Osteocyte (in vitro differentiated cells): Measurements from ENCODE around the gene SEPSECS. TPM values are rescaled to one million over a fixed set of nuclear protein-coding genes. Genes with fewer than 3 reads are reported as not detected.

Source experiments
- DNase-seq: peaks from one replicate; pipeline ENCODE4 v3.0.0; 2021; ENCODE audit warnings: mixed read lengths; ENCODE audit not compliant: unreplicated experiment; ENCODE audit errors: extremely low spot score
- H3K27ac Mint-ChIP-seq: one replicate; pipeline ENCODE4 v1.8.0; 2021; ENCODE audit warnings: mild to moderate bottlenecking, mixed read lengths; ENCODE audit not compliant: unreplicated experiment
- H3K27me3 Mint-ChIP-seq: one replicate; pipeline ENCODE4 v1.8.0; 2021; ENCODE audit warnings: mixed read lengths; ENCODE audit not compliant: unreplicated experiment
- H3K36me3 Mint-ChIP-seq: one replicate; pipeline ENCODE4 v1.8.0; 2021; ENCODE audit warnings: mixed read lengths; ENCODE audit not compliant: unreplicated experiment
- H3K4me1 Mint-ChIP-seq: one replicate; pipeline ENCODE4 v1.8.0; 2021; ENCODE audit warnings: mixed read lengths; ENCODE audit not compliant: unreplicated experiment
- H3K4me3 Mint-ChIP-seq: one replicate; pipeline ENCODE4 v1.8.0; 2021; ENCODE audit warnings: mild to moderate bottlenecking, moderate library complexity, mixed read lengths; ENCODE audit not compliant: unreplicated experiment
- H3K9me3 Mint-ChIP-seq: one replicate; pipeline ENCODE4 v1.8.0; 2021; ENCODE audit warnings: mixed read lengths; ENCODE audit not compliant: unreplicated experiment
- total RNA-seq: library from RNA; stranded (reverse); gene quantifications from 2 replicates; pipeline ENCODE4 v1.2.1, GENCODE V29; 2021
- TF ChIP-seq, protein P1 (sequence below): fragments of 200-600 bp; sonication (generic); IDR thresholded peaks from 2 replicates; pipeline ENCODE4 v1.5.0; 2021; ENCODE audit warnings: antibody characterized with exemption, mild to moderate bottlenecking, moderate library complexity

The SEPSECS gene
- total RNA-seq, 1 donor from 2014 or later = 7.8 TPM

DNA sequence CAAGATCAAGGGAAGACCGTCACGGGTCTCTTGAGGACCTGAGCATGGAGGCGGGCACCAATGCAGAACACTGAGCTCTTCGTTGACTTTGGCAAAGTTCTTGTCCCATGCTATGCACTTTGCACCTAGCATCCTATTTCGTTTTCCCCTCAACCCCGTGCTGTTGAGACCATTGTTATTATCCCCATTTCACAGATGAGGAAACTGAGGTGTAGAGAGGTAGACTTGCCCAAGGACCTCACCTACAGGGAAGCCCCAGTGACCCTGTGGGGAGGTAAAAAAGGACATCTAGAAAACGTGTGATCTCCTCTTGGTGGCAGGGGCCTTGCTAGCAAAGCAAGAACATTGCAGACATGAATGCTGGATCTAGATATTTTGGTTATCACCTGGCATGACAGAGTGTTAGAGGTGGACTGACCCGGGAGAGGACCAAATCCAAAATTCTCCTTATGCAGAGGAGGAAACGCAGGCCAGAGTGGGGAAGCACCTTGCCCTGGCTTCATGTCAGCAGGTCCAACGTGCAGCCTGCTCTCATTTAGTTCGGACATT lies 48.5 kb downstream of the SEPSECS start:
- Mint-ChIP-seq H3K4me3 (no peak overlapping the region), H3K27me3 (no peaks in the 10 kb centered on the region), H3K9me3 (no peaks in the 10 kb centered on the region), H3K4me1 (peaks cover 14% of the 10 kb centered on the region), H3K27ac (no peak overlapping the region), H3K36me3 (no peaks in the 10 kb centered on the region)
- TF ChIP-seq, protein P1, sequence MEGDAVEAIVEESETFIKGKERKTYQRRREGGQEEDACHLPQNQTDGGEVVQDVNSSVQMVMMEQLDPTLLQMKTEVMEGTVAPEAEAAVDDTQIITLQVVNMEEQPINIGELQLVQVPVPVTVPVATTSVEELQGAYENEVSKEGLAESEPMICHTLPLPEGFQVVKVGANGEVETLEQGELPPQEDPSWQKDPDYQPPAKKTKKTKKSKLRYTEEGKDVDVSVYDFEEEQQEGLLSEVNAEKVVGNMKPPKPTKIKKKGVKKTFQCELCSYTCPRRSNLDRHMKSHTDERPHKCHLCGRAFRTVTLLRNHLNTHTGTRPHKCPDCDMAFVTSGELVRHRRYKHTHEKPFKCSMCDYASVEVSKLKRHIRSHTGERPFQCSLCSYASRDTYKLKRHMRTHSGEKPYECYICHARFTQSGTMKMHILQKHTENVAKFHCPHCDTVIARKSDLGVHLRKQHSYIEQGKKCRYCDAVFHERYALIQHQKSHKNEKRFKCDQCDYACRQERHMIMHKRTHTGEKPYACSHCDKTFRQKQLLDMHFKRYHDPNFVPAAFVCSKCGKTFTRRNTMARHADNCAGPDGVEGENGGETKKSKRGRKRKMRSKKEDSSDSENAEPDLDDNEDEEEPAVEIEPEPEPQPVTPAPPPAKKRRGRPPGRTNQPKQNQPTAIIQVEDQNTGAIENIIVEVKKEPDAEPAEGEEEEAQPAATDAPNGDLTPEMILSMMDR = no peak
- DNase-seq = no peak

DNA sequence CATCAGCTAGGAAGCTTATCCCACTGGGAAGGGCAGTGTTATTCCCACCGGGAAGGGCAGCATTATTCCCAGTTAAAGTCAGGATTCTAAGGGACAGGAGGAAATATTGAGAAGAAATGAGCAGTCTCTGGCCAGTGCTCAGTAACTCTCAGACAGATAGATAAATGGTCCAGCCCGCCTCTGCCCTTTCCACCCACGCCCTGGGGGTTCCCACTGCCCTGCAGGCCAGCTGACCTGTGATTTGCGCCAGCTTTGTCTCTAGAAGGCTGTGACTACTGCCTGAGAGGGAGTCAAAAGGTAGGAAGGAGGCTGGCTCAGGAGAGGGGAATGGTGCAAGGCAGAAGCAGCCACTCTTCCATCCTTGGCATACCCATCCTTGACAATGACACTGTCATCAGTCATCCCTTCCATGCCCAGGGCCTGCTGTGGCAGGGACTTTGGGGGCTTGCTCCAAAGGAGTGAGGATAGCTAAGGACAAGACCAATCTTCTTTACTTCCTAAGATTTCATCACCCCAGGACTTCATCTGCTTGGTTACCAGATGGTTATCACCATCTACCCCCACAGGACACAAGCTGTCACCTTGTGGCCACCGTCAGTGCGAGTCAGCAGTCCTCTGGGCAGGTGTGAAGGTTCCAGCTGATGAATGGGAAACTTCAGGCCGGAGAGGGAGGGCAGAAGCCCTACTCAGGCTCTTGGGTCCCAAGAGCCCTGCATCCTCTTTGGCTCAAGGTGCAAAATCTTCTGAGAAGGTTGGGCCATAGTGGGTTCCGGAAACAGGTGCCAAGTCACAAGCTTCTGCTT lies 49.5 kb downstream of the SEPSECS start:
- TF ChIP-seq, protein P1 = no peak
- DNase-seq = no peak
- no peak overlapping the region for H3K4me3 Mint-ChIP-seq
- no peaks in the 10 kb centered on the region for H3K9me3 Mint-ChIP-seq
- no peak overlapping the region for H3K27ac Mint-ChIP-seq
- no peaks in the 10 kb centered on the region for H3K27me3 Mint-ChIP-seq
- H3K36me3 Mint-ChIP-seq = no peaks in the 10 kb centered on the region
- H3K4me1 Mint-ChIP-seq = peaks cover 14% of the 10 kb centered on the region

DNA sequence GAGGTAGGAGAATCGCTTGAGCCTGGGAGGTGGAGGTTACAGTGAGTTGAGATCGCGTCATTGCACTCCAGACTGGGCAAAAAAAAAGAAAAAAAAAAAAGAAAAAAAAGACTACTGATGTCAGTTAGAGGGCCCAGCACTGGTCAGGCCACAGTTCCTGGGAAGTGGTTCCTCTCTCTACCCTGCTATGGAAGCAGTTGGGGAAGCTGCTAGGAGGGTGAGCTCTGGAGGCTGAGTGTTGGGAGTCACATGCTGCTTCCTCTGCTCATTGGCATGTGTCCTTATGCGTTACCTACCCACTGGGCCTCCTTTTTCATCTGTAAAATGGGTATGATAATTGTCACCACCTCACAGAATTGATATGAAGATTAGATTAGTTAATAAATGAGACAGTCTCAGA lies 50.7 kb downstream of the SEPSECS start:
- no peak overlapping the region for H3K4me3 Mint-ChIP-seq
- DNase-seq = no peak
- H3K27me3 Mint-ChIP-seq = no peaks in the 10 kb centered on the region
- H3K9me3 Mint-ChIP-seq = no peaks in the 10 kb centered on the region
- no peaks in the 10 kb centered on the region for H3K36me3 Mint-ChIP-seq
- H3K27ac Mint-ChIP-seq = no peak overlapping the region
- TF ChIP-seq, protein P1 = no peak
- peaks cover 14% of the 10 kb centered on the region for H3K4me1 Mint-ChIP-seq

DNA sequence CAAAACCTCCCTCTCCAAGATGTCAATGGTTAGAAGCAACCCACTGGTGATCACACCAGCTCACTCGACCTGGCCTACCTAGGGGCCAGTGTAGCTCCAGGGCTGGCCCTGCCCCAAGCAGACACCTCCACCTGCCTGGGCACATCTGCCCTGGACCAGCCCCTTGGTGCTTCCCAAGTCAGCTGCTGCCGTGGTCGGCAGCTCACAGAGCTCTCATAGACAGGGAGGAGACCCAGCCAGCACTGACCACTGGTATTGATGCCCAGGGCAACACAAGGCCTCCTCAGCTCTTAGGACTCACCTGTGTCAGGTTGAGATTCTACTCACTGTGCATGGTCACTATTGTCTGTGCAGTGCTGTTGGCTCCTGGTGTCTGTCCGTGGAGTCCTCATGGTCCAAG lies 51.7 kb downstream of the SEPSECS start:
- Mint-ChIP-seq H3K4me1 (peaks cover 15% of the 10 kb centered on the region), H3K9me3 (no peaks in the 10 kb centered on the region), H3K27ac (no peak overlapping the region), H3K36me3 (no peaks in the 10 kb centered on the region), H3K4me3 (no peak overlapping the region), H3K27me3 (peaks cover 3% of the 10 kb centered on the region)
- DNase-seq = no peak
- TF ChIP-seq, protein P1 = no peak

DNA sequence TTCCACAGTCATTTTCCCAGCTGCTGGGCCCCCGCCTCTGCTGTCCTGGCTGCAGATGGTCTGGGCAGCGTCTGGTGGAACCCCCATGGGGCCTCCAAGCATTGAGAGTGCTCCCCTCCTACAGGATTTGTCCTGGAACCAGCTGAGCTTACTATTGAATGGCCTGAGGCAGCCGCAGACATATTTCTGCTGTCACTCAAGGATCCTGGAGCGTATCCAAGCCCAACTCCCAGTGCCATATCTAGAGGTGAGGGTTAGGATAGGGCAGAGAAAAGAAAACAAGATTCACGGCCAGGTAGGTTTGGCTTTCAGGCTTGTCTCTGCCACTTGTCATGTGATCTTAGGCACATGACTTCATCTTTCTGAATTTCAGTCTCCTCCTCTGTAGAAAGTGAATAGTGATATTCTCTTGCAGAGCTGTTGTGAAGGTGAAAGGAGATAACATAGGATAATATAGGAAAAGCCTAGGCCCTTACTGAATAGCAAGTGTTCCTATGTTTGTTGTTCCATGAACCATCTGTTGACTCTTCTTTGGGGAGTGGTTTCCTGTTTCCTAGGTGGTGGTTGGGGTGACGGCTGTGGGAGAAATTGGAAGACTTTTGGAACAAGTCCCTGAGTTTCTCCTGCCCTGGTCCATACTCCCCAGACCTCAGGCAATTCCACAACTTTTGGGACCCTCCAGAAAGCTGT lies 52.3 kb downstream of the SEPSECS start:
- DNase-seq = no peak
- TF ChIP-seq, protein P1 = no peak
- H3K27me3 Mint-ChIP-seq = peaks cover 3% of the 10 kb centered on the region
- H3K4me1 Mint-ChIP-seq = peaks cover 18% of the 10 kb centered on the region
- no peaks in the 10 kb centered on the region for H3K9me3 Mint-ChIP-seq
- H3K4me3 Mint-ChIP-seq = no peak overlapping the region
- H3K27ac Mint-ChIP-seq = no peak overlapping the region
- no peaks in the 10 kb centered on the region for H3K36me3 Mint-ChIP-seq
